SK-N-SH (cell line): ENCODE measurements around the gene USP22. TPM values are rescaled to one million over a fixed set of nuclear protein-coding genes. Genes with fewer than 3 reads are reported as not detected.

ENCODE experiments used
- CTCF ChIA-PET: fragments of 300-600, 350-600 bp; formaldehyde crosslinking; extraction: SDS; loops from one replicate; lab custom pipeline; 2021; lab: Yijun Ruan, JAX
- POLR2A ChIA-PET: fragments of 350-600 bp; sonication (Branson Sonifier 250); formaldehyde crosslinking; extraction: SDS; loops from one replicate; lab custom pipeline; 2020; ENCODE audit warnings: antibody characterized with exemption, inconsistent platforms; lab: Yijun Ruan, JAX
- DNase-seq: peaks from one replicate; pipeline ENCODE4 v3.0.0; 2012
- H2AFZ ChIP-seq: fragments of 200-600 bp; sonication (generic); 2 replicates; pipeline ENCODE4 v1.8.1; 2016; ENCODE audit warnings: antibody characterized with exemption, mild to moderate bottlenecking, low read depth
- H3F3A ChIP-seq: fragments of 200-600 bp; sonication (generic); replicated peaks from 2 replicates; pipeline ENCODE3; 2016; ENCODE audit warnings: antibody characterized with exemption, mild to moderate bottlenecking; ENCODE audit not compliant: insufficient read depth
- H3K27ac ChIP-seq, 2 experiments: fragments of 200-500 bp in 1 of 2; fragments of 200-600 bp in 1 of 2; sonication (Bioruptor generic) in 1 of 2; sonication (generic), shearing (Covaris generic) in 1 of 2; 2 replicates each; pipeline versions ENCODE4 v1.5.1 to v1.6.1; 2014 to 2016; ENCODE audit warnings: low read depth in 2 of 2, inconsistent platforms in 1 of 2, low read length in 1 of 2, mild to moderate bottlenecking in 1 of 2, mixed read lengths in 1 of 2
- H3K27me3 ChIP-seq: fragments of 200-600 bp; sonication (generic), shearing (Covaris generic); 2 replicates; pipeline ENCODE4 v1.6.1; 2016; ENCODE audit warnings: mixed run types; ENCODE audit not compliant: insufficient read depth
- H3K36me3 ChIP-seq, 2 experiments: fragments of 200-500 bp in 1 of 2; fragments of 200-600 bp in 1 of 2; sonication (Bioruptor generic) in 1 of 2; sonication (generic) in 1 of 2; replicated peaks in 1 of 2; 2 replicates each; pipeline versions ENCODE3 to v1.5.1; 2014 to 2016; ENCODE audit warnings: low read length in 1 of 2, mild to moderate bottlenecking in 1 of 2; ENCODE audit not compliant: insufficient read depth in 2 of 2, control insufficient read depth in 1 of 2
- H3K4me1 ChIP-seq, 2 experiments: fragments of 200-500 bp in 1 of 2; fragments of 200-600 bp in 1 of 2; sonication (Bioruptor generic) in 1 of 2; sonication (generic), shearing (Covaris generic) in 1 of 2; 2 replicates each; pipeline versions ENCODE4 v1.5.1 to v1.6.1; 2014 to 2016; ENCODE audit warnings: low read depth in 1 of 2, low read length in 1 of 2, mixed run types in 1 of 2; ENCODE audit not compliant: insufficient read depth in 2 of 2, control insufficient read depth in 1 of 2
- H3K4me2 ChIP-seq: fragments of 200-600 bp; sonication (generic), shearing (Covaris generic); 2 replicates; pipeline ENCODE4 v1.6.1; 2017; ENCODE audit warnings: mixed run types
- H3K4me3 ChIP-seq, 2 experiments: fragments of 200-500 bp in 1 of 2; fragments of 200-600 bp in 1 of 2; sonication (Bioruptor generic) in 1 of 2; sonication (generic), shearing (Covaris generic) in 1 of 2; 2 replicates each; pipeline versions ENCODE4 v1.5.1 to v1.8.1; 2014 to 2016; ENCODE audit warnings: low read depth in 2 of 2, inconsistent platforms in 1 of 2, low read length in 1 of 2, mild to moderate bottlenecking in 1 of 2, mixed read lengths in 1 of 2, moderate library complexity in 1 of 2
- H3K79me2 ChIP-seq: fragments of 200-600 bp; sonication (generic); 2 replicates; pipeline ENCODE4 v1.8.1; 2017; ENCODE audit warnings: mild to moderate bottlenecking; ENCODE audit not compliant: insufficient read depth
- H3K9ac ChIP-seq: fragments of 200-600 bp; sonication (generic); 2 replicates; pipeline ENCODE4 v1.6.1; 2017; ENCODE audit warnings: mixed run types
- H3K9me2 ChIP-seq: fragments of 200-600 bp; sonication (generic); 2 replicates; pipeline ENCODE4 v1.6.1; 2017; ENCODE audit warnings: mixed run types
- H3K9me3 ChIP-seq: fragments of 200-600 bp; sonication (generic); 2 replicates; pipeline ENCODE4 v1.6.1; 2017; ENCODE audit warnings: mixed run types, mild to moderate bottlenecking, moderate library complexity
- H4K20me1 ChIP-seq: fragments of 200-600 bp; sonication (generic); 2 replicates; pipeline ENCODE4 v1.6.1; 2017; ENCODE audit warnings: mild to moderate bottlenecking, mixed run types; ENCODE audit not compliant: insufficient read depth
- CHD2 ChIP-seq: fragments of 150-350 bp; IDR thresholded peaks from 2 replicates; pipeline ENCODE4 v1.6.1; 2018; ENCODE audit warnings: low read length; ENCODE audit not compliant: partially characterized antibody
- ELF1 ChIP-seq: IDR thresholded peaks from 2 replicates; pipeline ENCODE4 v1.4.0; 2012
- FOXM1 ChIP-seq: IDR thresholded peaks from 2 replicates; pipeline ENCODE4 v1.4.0; 2012; ENCODE audit warnings: low read depth, mild to moderate bottlenecking
- GABPA ChIP-seq: IDR thresholded peaks from 2 replicates; pipeline ENCODE4 v1.4.0; 2012; ENCODE audit warnings: low read depth, mild to moderate bottlenecking
- POLR2AphosphoS5 ChIP-seq: IDR thresholded peaks from 2 replicates; pipeline ENCODE4 v1.6.1; 2012; ENCODE audit warnings: low read depth, low read length
- RAD21 ChIP-seq: IDR thresholded peaks from 2 replicates; pipeline ENCODE4 v1.6.1; 2012; ENCODE audit warnings: mild to moderate bottlenecking, low read length
- RXRA ChIP-seq: IDR thresholded peaks from 2 replicates; pipeline ENCODE4 v1.4.0; 2012; ENCODE audit warnings: low read depth, mild to moderate bottlenecking, borderline replicate concordance
- SIN3A ChIP-seq: IDR thresholded peaks from 2 replicates; pipeline ENCODE4 v1.6.1; 2012; ENCODE audit warnings: low read depth, mild to moderate bottlenecking, low read length, moderate library complexity, borderline replicate concordance
- WGBS: methylation state at CpG from one replicate; pipeline ENCODE4 v1.1.6; 2017; ENCODE audit warnings: low lambda C conversion rate; 5-methylcytosine and 5-hydroxymethylcytosine counted together
- polyA plus RNA-seq, 3 experiments: library from polyadenylated mRNA; depleted of rRNA; stranded (reverse); fragments of >200 nt; gene quantifications; 2 replicates each; pipeline ENCODE4 v1.2.3, GENCODE V29; 2012
- TF ChIP-seq, protein P1 (sequence below): fragments of 200-600 bp; sonication (generic); IDR thresholded peaks from 2 replicates; pipeline ENCODE4 v1.6.1; 2017; ENCODE audit warnings: antibody characterized with exemption, mild to moderate bottlenecking, moderate library complexity
- TF ChIP-seq, protein P2 (sequence below): IDR thresholded peaks from 2 replicates; pipeline ENCODE4 v1.6.1; 2012; ENCODE audit warnings: mild to moderate bottlenecking, low read depth, low read length, moderate library complexity
- TF ChIP-seq, protein P3 (sequence below): fragments of 150-350 bp; IDR thresholded peaks from 2 replicates; pipeline ENCODE4 v1.6.1; 2016; ENCODE audit warnings: mild to moderate bottlenecking, low read depth, low read length
- TF ChIP-seq, protein P4 (sequence below): fragments of 150-350 bp; IDR thresholded peaks from 2 replicates; pipeline ENCODE4 v1.6.1; 2017; ENCODE audit warnings: antibody characterized with exemption, low read length, low read depth, borderline replicate concordance

Gene USP22
- polyA plus RNA-seq, 1 of the 3 experiments (the other 2 are of a cell fraction), result 142 TPM

DNA sequence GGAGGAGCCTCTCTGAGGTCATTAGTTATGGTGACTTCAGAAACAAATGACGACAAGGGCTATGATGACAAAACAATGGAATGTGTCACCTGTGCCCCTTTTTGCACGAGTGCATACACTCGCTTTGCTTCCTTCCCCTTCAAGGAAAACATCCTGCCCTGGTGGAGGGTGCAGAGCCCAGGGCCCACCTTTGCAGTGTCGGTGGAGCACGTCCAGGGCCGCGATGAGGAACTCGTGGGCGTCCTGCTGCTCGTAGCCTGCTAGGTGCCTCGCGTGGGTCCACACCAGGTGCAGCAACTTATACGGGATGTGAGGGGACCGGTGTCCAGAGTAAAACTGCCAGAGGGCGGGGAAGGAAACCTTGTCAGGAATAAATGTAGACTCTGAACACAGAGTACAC lies 27.2 kb downstream of the USP22 start:
- Histone ChIP-seq H3K27me3 (no peaks in the 10 kb centered on the region), H3K4me3 (no peak overlapping the region), H3K4me1 (no peaks in the 10 kb centered on the region), H3K27ac (no peak overlapping the region), H3K36me3 (peaks cover 87 to 94% of the 10 kb centered on the region in 2 experiments), H3F3A (peaks cover 7% of the 10 kb centered on the region), H3K9me2 (no peaks in the 10 kb centered on the region), H3K79me2 (peaks cover 100% of the 10 kb centered on the region), H4K20me1 (peaks cover 100% of the 10 kb centered on the region), H3K9ac (no peak overlapping the region), H3K9me3 (no peaks in the 10 kb centered on the region), H2AFZ (no peak overlapping the region), H3K4me2 (no peak overlapping the region)
- POLR2A ChIA-PET, result no interaction called here
- TF ChIP-seq POLR2AphosphoS5, result 0 out of 2 replicates have a peak, but pooled peaks have one; percentile 14
- no peak for TF ChIP-seq RXRA
- TF ChIP-seq, protein P1, sequence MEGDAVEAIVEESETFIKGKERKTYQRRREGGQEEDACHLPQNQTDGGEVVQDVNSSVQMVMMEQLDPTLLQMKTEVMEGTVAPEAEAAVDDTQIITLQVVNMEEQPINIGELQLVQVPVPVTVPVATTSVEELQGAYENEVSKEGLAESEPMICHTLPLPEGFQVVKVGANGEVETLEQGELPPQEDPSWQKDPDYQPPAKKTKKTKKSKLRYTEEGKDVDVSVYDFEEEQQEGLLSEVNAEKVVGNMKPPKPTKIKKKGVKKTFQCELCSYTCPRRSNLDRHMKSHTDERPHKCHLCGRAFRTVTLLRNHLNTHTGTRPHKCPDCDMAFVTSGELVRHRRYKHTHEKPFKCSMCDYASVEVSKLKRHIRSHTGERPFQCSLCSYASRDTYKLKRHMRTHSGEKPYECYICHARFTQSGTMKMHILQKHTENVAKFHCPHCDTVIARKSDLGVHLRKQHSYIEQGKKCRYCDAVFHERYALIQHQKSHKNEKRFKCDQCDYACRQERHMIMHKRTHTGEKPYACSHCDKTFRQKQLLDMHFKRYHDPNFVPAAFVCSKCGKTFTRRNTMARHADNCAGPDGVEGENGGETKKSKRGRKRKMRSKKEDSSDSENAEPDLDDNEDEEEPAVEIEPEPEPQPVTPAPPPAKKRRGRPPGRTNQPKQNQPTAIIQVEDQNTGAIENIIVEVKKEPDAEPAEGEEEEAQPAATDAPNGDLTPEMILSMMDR, result no peak
- TF ChIP-seq SIN3A, result no peak
- no peak for DNase-seq
- WGBS, result 91% methylated on average over 15 of the region's 15 CpGs
- CTCF ChIA-PET, result interaction anchor here (1.3 kb wide), 1 partner anchor 8 kb away, joined by 4 read pairs; no protein-coding TSS in a partner anchor

DNA sequence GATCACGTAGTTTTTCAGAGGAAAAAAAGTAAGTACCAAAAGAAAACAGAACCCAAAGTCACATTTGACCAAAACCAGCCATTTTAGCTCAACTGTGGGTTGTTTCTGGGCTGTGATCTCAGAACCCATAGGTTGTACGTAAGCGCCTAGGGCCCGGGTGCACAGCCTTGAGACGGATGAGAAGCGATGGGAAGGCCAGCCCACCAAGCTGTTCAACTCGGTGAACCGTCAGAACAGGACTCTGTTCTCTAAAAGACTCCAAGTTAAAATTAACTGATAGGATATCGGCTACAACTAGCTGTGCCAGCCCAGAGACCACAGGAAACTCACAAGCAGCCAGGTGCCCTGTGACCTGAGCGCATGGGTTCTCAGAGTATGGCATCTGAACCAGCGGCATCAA lies 28.3 kb downstream of the USP22 start:
- 95% methylated on average over 11 of the region's 11 CpGs for WGBS

More for the DNA sequence above, 28.3 kb downstream of the USP22 start:
- Histone ChIP-seq H3K4me1 (no peaks in the 10 kb centered on the region), H3K27ac (no peak overlapping the region), H3K9me2 (no peaks in the 10 kb centered on the region), H3K79me2 (peaks cover 100% of the 10 kb centered on the region), H3F3A (peaks cover 7% of the 10 kb centered on the region), H3K27me3 (no peaks in the 10 kb centered on the region), H2AFZ (no peak overlapping the region)
- ChIA-PET CTCF (interaction anchor here (0.7 to 1.3 kb wide), 3 partner anchors 9 to 86 kb away, joined by 3 to 4 read pairs (median 3); no protein-coding TSS in a partner anchor), POLR2A (no interaction called here)
- no peak for TF ChIP-seq SIN3A
- TF ChIP-seq FOXM1, result no peak
- TF ChIP-seq ELF1, result no peak
- TF ChIP-seq, protein P2, sequence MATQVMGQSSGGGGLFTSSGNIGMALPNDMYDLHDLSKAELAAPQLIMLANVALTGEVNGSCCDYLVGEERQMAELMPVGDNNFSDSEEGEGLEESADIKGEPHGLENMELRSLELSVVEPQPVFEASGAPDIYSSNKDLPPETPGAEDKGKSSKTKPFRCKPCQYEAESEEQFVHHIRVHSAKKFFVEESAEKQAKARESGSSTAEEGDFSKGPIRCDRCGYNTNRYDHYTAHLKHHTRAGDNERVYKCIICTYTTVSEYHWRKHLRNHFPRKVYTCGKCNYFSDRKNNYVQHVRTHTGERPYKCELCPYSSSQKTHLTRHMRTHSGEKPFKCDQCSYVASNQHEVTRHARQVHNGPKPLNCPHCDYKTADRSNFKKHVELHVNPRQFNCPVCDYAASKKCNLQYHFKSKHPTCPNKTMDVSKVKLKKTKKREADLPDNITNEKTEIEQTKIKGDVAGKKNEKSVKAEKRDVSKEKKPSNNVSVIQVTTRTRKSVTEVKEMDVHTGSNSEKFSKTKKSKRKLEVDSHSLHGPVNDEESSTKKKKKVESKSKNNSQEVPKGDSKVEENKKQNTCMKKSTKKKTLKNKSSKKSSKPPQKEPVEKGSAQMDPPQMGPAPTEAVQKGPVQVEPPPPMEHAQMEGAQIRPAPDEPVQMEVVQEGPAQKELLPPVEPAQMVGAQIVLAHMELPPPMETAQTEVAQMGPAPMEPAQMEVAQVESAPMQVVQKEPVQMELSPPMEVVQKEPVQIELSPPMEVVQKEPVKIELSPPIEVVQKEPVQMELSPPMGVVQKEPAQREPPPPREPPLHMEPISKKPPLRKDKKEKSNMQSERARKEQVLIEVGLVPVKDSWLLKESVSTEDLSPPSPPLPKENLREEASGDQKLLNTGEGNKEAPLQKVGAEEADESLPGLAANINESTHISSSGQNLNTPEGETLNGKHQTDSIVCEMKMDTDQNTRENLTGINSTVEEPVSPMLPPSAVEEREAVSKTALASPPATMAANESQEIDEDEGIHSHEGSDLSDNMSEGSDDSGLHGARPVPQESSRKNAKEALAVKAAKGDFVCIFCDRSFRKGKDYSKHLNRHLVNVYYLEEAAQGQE, result no peak
- no peak for TF ChIP-seq POLR2AphosphoS5
- TF ChIP-seq GABPA, result no peak
- TF ChIP-seq, protein P3, sequence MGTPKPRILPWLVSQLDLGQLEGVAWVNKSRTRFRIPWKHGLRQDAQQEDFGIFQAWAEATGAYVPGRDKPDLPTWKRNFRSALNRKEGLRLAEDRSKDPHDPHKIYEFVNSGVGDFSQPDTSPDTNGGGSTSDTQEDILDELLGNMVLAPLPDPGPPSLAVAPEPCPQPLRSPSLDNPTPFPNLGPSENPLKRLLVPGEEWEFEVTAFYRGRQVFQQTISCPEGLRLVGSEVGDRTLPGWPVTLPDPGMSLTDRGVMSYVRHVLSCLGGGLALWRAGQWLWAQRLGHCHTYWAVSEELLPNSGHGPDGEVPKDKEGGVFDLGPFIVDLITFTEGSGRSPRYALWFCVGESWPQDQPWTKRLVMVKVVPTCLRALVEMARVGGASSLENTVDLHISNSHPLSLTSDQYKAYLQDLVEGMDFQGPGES, result no peak
- no peak for TF ChIP-seq RAD21
- TF ChIP-seq, protein P4, sequence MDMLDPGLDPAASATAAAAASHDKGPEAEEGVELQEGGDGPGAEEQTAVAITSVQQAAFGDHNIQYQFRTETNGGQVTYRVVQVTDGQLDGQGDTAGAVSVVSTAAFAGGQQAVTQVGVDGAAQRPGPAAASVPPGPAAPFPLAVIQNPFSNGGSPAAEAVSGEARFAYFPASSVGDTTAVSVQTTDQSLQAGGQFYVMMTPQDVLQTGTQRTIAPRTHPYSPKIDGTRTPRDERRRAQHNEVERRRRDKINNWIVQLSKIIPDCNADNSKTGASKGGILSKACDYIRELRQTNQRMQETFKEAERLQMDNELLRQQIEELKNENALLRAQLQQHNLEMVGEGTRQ, result no peak
- no peak for TF ChIP-seq CHD2
- TF ChIP-seq, all 33 proteins: peak for 0
- H3K9me3 ChIP-seq, result no peaks in the 10 kb centered on the region
- H3K9ac ChIP-seq, result no peak overlapping the region
- peaks cover 100% of the 10 kb centered on the region for H4K20me1 ChIP-seq
- H3K4me2 ChIP-seq, result no peak overlapping the region
- no peak for DNase-seq
- no peak overlapping the region for H3K4me3 ChIP-seq
- H3K36me3 ChIP-seq, result peaks cover 88 to 90% of the 10 kb centered on the region in 2 experiments
